AG09319 (cell line): ENCODE measurements around the gene CEMIP.

Experiments used
- DNase-seq: peaks from one replicate; pipeline ENCODE4 v3.0.0-alpha.2; 2010; ENCODE audit warnings: low read depth; ENCODE audit errors: extremely low read depth
- CTCF ChIP-seq: IDR thresholded peaks from 2 replicates; pipeline ENCODE4 v1.5.1; 2011; ENCODE audit warnings: low read depth, mild to moderate bottlenecking, inconsistent platforms, low read length, moderate library complexity

Gene CEMIP

GRCh38 chr15:80974914-80975313 lies 195.7 kb downstream of the CEMIP start:
- no peak for TF ChIP-seq CTCF
- DNase-seq: no peak

- DNase-seq: no peak
- TF ChIP-seq CTCF: no peak
Measured at GRCh38 chr15:80976851-80977250, 197.7 kb downstream of the CEMIP start.

GRCh38 chr15:80977627-80978036 lies 198.5 kb downstream of the CEMIP start:
- no peak for DNase-seq
- peak; percentile 78 for TF ChIP-seq CTCF

GRCh38 chr15:80978685-80979329 lies 199.6 kb downstream of the CEMIP start:
- DNase-seq: no peak

GRCh38 chr15:80979538-80980200 lies 200.5 kb downstream of the CEMIP start:
- DNase-seq: no peak
- no peak for TF ChIP-seq CTCF

More at GRCh38 chr15:80978685-80979329, 199.6 kb downstream of the CEMIP start:
- no peak for TF ChIP-seq CTCF

GRCh38 chr15:80982205-80982604 lies 203.0 kb downstream of the CEMIP start:
- no peak for TF ChIP-seq CTCF
- no peak for DNase-seq

GRCh38 chr15:80982839-80983238 lies 203.7 kb downstream of the CEMIP start:
- DNase-seq: no peak
- no peak for TF ChIP-seq CTCF
